Middle frontal gyrus (tissue), 1 donor: ENCODE measurements around the gene GON4L.
"Not testable (repeated sequence)": the region's sequence is repeated elsewhere in the genome, so short reads cannot be mapped to it uniquely, and the experiment has no call there.

ENCODE experiments used
- DNase-seq: peaks from one replicate; pipeline ENCODE4 v3.0.0-alpha.2; 2015; ENCODE audit warnings: low spot score; ENCODE audit errors: extremely low spot score

GON4L gene

DNA sequence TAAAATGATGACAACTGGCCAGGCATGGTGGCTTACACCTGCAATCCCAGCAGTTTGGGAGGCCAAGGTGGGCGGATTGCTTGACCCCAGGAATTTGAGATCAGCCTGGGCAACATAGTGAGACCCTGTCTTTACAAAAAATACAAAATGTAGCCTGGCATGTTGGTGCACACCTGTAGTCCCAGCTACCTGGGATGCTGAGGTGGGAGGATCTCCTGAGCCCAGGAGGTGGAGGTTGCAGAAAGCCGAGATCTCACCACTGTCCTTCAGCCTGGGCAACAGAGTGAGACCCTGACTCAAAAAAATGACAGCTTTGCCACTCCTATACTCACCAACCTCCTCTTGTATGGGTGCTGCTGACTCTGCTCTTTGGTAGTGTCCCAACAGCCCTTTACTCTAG lies 20.9 kb upstream of the GON4L start:
- DNase-seq: no peak

DNA sequence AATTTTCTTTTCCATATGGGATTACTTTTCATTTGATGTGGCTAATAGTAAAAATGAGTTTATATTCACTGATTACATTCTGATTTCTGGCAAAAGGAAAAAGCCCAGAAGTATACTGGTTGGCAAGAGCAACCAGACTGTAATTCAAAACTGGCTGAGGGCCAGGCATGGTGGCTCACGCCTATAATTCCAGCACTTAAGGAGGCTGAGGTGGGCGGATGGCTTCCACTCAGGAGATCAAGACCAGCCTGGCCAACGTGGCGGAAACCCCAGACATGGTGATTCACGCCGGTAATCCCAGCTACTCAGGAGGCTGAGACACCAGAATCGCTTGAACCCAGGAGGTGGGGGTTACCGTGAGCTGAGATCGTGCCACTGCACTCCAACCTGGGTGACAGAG lies 16.8 kb upstream of the GON4L start:
- no peak for DNase-seq

DNA sequence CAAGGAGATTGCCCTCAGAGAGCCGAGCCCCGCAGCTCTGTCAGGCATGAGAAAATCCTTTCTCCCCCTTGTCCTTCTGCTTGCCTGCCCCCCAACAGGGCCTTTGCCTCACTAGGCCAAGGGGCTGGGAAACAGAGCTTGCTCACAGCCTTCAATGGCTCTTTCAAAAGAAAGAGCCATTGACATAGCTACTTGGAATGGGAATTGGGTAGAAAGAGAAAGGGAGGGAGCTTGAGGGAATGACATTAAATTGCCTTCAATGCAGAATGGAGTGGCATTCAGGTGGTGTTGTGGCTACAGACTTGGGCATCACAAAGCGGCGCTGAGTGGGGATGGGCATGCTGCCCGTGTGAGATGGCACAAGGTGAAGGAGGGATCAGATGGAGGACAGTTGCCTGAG lies 15.5 kb upstream of the GON4L start:
- no peak for DNase-seq

DNA sequence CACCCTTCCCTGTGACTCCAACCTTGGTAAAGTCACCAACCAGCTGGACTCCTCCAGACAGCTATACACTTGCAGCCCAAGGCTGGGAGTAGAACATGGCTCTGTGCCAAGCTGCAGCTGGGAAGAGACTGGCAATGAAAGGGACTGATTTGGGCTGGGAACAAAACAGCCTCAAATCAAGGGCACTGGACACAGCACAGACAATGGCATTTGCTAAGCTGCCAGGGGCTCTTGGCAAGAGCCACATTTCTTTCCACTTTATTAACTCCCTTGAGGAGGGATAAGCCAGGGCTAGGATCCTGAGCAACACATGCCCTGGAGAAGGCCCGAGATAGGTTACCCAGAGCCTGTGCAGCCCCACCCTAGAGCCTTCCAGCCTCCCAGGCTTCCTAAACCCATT lies 14.4 kb upstream of the GON4L start:
- DNase-seq: peak; percentile 87

DNA sequence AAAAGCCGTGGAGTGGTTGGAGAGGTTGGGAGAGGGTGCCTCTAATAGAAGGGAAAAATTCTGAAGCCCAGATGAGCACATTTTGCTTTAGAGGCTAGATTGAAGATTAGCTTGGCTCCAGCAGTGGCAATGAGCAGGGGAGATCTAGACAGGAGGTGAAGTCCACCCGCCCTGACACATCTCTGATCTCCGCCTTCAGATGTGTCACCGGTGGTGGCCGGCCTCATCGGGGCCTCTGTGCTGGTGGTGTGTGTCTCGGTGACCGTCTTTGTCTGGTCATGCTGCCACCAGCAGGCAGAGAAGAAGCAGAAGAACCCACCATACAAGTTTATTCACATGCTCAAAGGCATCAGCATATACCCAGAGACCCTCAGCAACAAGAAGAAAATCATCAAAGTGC lies 10.8 kb upstream of the GON4L start:
- DNase-seq: no peak

DNA sequence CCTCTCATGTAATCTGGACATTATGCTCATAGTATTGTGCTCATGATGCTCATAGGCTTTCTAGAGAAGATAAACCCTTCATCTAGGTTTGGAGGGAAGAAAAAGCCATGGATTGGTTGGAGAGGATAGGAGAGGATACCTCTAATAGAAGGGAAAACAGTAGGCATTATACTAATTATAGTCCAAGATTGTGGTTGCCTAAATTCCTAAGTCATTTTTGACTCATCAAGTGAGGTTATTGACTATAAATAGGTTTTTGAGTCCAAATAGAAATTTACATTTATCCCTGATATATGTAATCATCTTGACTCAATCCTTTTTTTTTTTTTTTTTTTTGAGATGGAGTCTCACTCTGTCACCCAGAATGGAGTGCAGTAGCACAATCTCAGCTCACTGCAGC lies 7.4 kb upstream of the GON4L start:
- no peak for DNase-seq

DNA sequence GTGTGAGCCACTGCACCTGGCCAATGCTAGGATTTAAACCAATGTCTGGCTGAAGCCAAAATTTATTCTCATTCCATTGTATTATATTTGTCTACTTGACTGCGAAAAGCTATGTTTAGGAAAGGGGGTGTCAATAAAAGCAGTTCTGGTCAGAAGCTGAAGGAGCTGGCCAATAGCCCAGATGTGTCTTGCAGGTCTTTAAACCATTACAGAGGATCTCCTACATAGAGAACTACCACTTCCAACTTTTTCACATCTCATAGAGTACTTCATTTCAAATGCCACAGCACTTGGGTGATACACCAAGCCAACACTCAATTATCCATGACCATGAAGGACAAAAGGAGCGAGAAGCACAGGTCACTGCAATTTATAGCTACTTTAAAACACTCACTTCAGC lies 4.9 kb upstream of the GON4L start:
- no peak for DNase-seq

DNA sequence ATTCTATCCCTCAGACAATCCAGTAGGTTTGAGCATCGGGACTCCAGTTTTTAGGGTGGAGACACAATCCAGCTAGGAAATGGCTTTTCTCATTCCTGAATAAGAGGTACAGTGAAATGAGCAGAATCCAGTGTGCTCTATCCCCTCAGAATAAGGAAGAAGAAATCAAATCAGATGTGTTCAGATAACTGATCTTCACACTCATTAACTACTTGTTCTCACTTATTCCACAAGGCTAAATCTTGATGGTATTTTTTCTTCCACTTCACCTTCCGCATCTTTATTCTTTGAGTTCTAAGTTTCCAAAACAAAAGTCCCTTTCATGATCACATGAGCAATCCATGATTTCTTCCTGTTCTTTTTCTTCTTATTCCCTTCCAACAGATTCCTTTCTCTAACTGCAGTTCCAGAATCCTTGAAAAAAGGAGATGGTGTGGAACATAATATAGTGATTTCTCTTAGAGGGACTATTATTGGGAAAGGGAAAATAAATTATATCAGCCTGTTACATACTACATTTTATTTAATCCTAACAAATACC lies 4.0 kb upstream of the GON4L start:
- no peak for DNase-seq

DNA sequence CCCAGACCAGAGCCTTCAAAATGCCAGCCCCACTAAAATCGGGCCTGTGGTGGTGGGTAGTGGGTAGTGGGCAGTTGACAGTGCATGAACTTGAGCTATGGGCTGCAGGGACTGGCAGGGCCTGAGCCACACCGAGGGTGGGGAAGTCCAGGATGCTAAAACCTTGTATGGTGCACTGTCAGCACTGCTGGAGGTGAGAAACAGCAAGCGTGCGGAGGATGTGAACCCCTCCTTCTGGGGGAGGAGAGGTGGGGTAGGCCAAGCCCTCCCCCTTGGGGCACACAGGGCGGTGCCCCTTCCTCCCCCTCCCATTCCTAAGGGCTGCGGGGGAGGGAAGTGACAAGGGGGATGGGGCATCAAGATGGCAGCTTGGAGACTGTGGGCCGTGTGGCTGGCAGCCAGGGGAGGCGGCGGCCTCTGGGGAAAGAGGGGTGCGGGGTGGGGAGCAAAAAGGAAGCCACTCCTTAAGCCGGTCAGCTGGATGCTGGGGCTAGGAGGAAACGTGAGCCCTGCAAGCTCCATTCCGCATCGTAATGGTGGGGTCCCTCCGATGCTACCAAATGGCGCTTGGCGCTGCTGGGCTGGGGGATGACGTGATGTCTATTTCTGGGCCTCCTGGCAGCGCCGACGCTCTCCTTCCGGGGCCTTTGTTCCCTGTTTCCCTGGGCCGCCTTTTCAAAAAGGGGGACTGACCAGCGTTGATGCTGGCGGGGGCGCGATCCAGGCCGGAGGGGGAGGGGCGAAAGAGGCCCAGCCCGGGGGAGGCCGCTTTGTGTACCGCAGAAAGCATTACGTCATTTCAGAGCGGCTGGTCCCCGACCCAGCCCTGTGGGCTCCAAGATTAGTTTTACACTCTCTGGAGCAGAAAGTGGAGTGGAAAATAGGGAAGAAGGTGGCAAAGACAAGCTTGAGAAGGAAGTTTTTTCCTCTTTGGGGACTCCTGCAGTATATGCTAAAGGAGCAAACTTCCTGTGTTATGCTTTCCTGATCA lies 3.2 kb upstream of the GON4L start:
- peak; percentile 80 for DNase-seq

DNA sequence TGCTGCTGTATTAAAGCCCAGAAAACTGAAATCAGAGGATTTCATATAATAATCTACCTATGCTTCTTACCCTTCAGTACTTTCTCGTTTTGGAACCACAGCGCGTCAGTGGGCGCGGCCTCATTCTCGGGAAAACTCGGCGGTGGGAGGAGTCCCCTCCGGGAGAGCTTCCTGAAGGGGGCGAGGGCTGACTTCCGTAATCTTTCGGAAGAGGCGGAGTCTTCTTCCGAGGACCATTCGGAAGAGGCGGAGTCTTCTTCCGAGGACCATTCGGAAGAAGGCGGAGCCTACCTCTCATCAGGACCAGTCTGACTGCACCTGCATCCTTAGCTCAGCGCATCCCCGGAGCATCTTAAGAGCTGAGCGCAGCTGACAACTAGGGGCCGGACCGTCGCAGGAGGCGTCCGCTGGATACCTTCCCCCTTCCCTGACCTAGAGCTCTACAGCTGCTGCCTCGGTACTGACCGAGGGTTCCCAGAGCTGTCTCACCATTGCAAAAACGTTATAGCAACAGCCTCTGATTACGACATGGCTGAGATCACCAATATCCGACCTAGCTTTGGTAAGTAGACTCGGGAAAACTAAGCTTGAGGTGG lies 2.3 kb upstream of the GON4L start, which contains the start of gene SYT11:
Gene SYT11 (plus strand): TSS at position 334 of the 596 bp plus-strand sequence. CDS start 195 bp downstream, at position 529.
- DNase-seq: peak; percentile 96

DNA sequence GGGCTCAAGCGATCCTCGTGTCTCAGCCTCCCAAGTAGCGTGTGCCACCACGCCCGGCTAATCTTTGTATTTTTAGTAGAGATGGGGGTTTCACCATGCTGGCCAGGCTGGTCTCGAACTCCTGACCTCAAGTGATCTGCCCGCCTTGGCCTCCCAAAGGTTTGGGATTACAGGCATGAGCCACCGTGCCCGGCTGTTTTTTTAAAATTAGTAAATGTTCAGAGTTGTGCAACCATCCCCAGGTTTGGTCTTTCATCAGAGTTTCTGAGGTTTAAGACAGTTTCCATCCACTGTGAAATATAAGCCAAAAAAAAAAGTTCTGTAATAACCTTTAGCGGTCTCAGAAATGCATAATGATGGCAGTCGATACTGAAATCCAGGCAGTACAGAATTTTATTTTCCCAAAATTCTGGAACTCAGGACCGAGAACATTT lies 1.8 kb upstream of the GON4L start:
- DNase-seq: no peak

DNA sequence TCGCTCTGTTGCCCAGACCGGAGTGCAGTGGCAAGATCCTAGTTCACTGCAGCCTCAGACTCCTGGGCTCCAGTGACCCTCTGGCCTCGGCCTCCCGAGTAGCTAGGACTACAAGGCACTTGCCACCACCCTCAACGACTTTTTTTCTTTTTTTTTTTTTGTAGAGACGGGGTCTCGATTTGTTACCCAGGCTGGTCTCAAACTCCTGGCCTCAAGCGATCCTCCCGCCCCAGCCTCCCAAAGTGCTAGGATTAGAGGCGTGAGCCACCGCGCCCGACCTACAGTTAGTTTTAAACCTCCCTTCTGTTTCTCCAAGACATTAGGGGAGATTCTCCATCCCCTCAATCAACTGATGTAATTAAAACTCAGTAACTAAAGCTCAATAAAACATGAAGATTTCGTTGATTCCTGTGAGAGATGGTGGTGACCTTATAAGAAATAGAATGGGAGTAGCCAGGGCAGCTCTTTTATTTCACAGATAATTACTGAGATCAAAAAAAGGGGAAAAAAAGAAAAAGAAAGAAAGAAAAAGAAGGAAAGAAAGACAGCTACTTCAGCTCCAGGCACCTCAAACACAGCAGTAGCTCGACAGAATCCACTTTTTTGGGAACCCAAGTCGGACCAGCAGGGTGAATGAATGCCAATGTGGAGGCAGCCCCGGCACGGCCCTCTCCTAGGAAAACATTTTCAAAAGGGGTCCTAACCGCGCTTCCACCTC lies 598 bp downstream of the GON4L start:
- no peak for DNase-seq

DNA sequence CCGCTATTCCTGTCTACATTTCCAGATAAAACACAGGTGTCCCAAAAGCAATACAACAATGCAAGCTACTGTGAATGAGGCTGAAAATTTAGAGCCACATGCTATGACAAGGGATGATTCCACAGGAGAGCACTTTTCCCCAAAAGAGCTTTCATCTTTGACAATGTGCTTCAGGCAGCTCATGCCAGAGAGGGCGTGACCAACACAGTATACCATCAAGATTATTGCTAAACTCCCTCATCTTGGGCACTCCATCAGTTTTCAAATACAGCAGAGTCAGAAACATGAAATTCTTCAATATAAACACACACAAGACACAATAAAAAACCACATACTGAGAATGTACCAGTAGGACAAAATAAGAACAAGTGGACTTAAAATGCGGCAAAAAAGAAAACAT lies 6.7 kb downstream of the GON4L start:
- no peak for DNase-seq

DNA sequence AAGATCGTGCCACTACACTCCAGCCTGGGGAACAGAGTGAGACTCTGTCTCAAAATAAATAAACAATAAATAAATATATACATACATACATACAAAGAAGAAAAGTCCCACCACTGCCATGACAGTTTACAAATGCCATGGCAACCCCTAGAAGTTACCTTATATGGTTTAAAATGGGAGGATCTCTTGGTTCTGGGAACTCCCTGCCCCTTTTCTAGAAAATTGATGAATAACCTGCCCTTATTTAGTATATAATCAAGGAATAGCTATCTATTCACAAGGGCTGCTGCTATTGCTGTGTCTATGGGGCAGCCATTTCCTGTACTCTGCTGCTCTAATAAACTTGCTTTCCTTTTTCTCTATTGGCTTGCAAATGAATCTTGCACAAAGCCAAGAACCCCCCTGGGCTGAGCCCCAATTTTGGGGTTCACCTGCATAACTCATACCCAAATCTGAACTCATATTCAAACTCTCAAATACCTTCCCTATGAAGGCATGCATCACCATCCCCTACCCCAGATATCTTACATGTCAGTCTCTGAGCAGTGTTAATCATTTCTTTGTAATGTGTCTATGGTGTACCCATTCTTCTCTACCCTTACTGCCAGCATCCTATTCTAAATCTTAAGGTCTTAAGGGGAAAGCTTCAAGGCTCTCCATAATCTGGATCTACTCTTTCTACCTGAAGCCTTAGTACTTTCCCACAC lies 9.0 kb downstream of the GON4L start:
- no peak for DNase-seq

DNA sequence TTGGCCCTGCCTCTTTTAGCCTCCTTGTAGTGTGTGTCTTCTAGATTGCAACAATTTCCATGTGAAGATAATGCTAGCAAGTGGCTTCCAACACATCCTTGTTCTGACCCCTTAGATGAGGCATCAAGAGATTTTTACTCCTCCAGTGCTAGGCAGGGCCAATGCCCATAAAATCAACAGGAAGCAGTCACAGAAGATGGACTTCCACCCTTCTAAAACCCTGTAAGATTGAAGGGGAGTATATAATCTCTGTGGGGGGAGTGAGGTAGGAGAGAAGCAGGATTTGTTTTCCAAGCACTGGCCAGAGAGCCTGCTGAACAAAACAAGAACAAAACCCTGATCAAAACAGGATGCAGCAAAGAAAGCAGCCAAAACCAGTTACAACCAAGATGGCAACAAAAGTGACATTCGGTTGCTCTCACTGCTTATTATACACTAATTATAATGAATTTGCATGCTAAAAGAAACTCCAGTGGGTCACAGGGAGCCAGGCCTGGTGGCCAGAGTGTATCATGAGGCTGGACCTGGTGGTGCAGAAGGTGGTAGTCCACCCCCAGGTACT lies 12.1 kb downstream of the GON4L start:
- no peak for DNase-seq

DNA sequence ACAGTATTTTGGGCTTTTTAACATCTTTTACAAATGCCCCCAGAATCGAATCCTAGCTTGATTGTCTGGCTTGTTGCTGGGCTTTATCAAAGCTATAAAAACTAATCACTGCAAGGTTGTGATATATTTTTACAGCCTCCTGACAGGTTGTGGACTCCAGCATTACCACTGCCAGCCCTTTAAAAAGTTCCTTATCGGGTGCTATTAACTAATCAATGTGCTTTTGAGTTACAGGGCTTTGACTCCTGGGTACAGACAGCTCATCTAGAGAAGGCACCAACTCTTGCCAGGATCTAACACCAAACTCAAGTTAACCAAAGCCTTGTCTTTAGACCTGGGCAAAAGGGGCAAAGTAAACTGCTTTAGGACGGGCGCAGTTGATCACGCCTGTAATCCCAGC lies 16.6 kb downstream of the GON4L start:
- no peak for DNase-seq

DNA sequence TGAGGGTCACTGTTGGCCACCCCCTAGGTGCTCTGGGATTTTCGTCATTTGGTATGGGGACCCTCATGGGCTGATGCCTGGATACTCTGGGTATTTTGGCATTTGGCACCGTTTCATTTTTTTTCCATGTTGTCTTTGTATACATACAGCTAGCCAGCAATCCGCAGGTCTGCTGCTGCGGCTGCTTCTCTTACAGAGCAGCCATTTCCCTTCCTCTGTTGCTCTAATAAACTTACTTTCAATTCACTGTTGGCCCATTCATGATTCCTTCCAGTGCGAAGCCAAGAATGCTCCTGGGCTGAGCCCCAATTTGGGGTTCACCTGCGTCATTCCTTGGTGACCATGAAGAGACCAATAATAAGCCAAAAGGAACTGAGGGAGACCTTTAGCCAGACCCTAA lies 21.5 kb downstream of the GON4L start:
- DNase-seq: no peak

DNA sequence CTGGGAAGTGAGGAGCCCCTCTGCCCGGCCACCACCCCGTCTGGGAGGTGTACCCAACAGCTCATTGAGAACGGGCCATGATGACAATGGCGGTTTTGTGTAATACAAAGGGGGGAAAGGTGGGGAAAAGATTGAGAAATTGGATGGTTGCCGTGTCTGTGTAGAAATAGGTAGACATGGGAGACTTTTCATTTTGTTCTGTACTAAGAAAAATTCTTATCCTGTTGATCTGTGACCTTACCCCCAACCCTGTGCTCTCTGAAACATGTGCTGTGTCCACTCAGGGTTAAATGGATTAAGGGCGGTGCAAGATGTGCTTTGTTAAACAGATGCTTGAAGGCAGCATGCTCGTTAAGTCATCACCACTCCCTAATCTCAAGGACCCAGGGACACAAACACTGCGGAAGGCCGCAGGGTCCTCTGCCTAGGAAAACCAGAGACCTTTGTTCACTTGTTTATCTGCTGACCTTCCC lies 22.1 kb downstream of the GON4L start:
- DNase-seq: not testable (repeated sequence)

DNA sequence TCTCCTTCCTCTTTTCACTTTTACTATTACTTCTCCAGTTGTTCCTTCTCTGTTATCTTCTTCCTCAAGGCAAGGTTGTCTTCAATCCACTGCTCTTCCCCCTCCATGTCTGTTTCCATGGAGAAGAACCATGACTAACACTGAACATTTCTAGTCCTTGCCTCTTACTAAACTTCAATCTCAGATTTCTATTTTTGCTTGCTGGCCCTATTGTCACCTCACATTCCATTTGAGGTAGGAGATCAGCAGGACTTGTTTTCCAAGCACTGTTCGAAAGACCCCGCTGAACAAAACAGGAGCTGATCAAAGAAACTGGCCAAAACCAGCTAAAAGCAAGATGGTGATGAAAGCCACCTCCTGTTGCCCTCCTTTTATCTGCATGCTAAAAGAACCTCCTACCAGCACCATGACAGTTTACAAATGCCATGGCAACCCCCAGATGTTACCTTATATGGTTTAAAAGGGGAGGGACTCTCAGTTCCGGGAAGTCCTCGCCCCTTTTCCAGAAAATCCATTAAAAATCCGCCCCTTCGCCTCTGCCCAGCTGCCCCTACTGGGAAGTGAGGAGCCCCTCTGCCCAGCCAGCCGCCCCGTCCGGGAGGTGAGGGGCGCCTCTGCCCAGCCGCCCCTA lies 22.6 kb downstream of the GON4L start:
- DNase-seq: no peak

DNA sequence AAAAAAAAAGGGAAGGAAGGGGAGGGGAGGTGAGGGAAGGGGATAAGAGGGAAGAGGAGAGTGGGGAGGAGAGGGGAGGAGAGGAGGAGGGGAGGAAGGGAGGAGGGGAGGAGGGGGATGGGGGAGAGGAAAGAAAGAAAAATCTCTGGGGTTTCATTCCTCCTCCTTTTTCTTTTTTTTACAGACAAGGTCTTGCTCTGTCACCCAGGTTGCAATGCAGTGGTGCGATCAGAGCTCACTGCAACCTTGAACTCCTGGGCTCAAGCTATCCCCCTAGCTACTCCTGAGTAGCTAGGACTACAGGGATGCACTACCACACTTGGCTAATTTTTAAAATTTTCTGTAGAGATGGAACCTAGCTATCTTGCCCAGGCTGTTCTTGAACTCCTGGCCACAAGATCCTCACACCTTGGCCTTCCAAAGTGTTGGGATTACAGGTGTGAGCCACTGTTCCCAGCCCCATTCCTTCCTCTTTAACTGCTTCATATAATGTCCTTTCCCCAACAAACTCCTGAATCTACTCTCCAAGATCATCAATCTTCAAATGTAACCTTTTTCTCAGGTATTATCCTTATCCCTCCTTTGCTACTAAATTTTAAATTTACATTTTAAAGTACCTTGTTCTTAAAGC lies 23.2 kb downstream of the GON4L start:
- DNase-seq: no peak
